Osteocyte (in vitro differentiated cells): ENCODE measurements around the gene JAK1. TPM values are rescaled to one million over a fixed set of nuclear protein-coding genes. Genes with fewer than 3 reads are reported as not detected.

ENCODE experiments used
- DNase-seq: peaks from one replicate; pipeline ENCODE4 v3.0.0; 2021; ENCODE audit warnings: mixed read lengths; ENCODE audit not compliant: unreplicated experiment; ENCODE audit errors: extremely low spot score
- H3K27ac Mint-ChIP-seq: one replicate; pipeline ENCODE4 v1.8.0; 2021; ENCODE audit warnings: mild to moderate bottlenecking, mixed read lengths; ENCODE audit not compliant: unreplicated experiment
- H3K27me3 Mint-ChIP-seq: one replicate; pipeline ENCODE4 v1.8.0; 2021; ENCODE audit warnings: mixed read lengths; ENCODE audit not compliant: unreplicated experiment
- H3K36me3 Mint-ChIP-seq: one replicate; pipeline ENCODE4 v1.8.0; 2021; ENCODE audit warnings: mixed read lengths; ENCODE audit not compliant: unreplicated experiment
- H3K4me1 Mint-ChIP-seq: one replicate; pipeline ENCODE4 v1.8.0; 2021; ENCODE audit warnings: mixed read lengths; ENCODE audit not compliant: unreplicated experiment
- H3K4me3 Mint-ChIP-seq: one replicate; pipeline ENCODE4 v1.8.0; 2021; ENCODE audit warnings: mild to moderate bottlenecking, moderate library complexity, mixed read lengths; ENCODE audit not compliant: unreplicated experiment
- H3K9me3 Mint-ChIP-seq: one replicate; pipeline ENCODE4 v1.8.0; 2021; ENCODE audit warnings: mixed read lengths; ENCODE audit not compliant: unreplicated experiment
- total RNA-seq: library from RNA; stranded (reverse); gene quantifications from 2 replicates; pipeline ENCODE4 v1.2.1, GENCODE V29; 2021
- TF ChIP-seq, protein P1 (sequence below): fragments of 200-600 bp; sonication (generic); IDR thresholded peaks from 2 replicates; pipeline ENCODE4 v1.5.0; 2021; ENCODE audit warnings: antibody characterized with exemption, mild to moderate bottlenecking, moderate library complexity

JAK1 gene
- total RNA-seq, 1 donor from 2014 or later: 103 TPM

DNA sequence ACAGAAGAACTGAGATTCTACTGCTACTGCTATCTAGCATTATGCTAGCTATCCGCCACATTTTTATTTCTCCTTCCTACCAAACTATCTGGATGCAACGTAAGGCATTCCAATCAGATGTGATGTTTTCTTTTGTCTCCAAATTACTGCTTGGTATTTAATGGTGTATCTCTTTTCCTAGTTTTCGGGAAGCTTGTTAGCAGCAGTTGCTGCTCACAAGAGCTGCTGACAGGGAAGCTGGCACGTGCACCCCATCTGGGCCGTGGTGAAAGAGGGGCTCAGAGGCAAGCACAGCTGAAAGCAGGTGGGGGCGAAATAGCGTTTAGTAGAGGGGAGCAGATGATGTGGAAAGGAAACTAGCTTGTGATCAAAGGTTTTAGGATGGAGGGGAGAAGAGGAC lies 57.3 kb downstream of the JAK1 start:
- no peaks in the 10 kb centered on the region for H3K27me3 Mint-ChIP-seq
- H3K4me1 Mint-ChIP-seq: peaks cover 43% of the 10 kb centered on the region
- H3K27ac Mint-ChIP-seq: peak overlapping the region; percentile 29

DNA sequence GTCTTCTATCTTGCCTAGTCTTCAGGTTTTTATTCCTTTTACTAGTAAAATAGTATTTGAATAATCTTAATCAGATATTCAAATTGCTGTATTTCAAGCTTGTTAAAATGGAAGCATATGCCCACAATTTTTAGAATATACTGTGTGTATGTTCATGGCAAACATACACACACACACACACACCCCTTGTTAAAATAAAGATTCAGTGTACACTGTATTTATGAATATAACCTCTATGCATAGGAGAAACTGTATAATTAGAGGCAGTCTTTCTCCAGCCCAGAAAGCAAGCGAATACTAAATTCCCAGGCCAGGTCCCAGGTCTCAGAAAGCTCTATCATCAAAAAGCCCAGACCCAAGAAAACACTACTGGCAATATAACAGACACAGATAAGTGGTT lies 57.8 kb downstream of the JAK1 start:
- Mint-ChIP-seq H3K4me3 (no peak overlapping the region), H3K27ac (no peak overlapping the region), H3K36me3 (no peaks in the 10 kb centered on the region), H3K27me3 (no peaks in the 10 kb centered on the region), H3K4me1 (peaks cover 39% of the 10 kb centered on the region), H3K9me3 (no peaks in the 10 kb centered on the region)
- DNase-seq: no peak
- TF ChIP-seq, protein P1, sequence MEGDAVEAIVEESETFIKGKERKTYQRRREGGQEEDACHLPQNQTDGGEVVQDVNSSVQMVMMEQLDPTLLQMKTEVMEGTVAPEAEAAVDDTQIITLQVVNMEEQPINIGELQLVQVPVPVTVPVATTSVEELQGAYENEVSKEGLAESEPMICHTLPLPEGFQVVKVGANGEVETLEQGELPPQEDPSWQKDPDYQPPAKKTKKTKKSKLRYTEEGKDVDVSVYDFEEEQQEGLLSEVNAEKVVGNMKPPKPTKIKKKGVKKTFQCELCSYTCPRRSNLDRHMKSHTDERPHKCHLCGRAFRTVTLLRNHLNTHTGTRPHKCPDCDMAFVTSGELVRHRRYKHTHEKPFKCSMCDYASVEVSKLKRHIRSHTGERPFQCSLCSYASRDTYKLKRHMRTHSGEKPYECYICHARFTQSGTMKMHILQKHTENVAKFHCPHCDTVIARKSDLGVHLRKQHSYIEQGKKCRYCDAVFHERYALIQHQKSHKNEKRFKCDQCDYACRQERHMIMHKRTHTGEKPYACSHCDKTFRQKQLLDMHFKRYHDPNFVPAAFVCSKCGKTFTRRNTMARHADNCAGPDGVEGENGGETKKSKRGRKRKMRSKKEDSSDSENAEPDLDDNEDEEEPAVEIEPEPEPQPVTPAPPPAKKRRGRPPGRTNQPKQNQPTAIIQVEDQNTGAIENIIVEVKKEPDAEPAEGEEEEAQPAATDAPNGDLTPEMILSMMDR: no peak

More for the DNA sequence above, 57.3 kb downstream of the JAK1 start:
- no peak for DNase-seq
- TF ChIP-seq, protein P1: no peak
- Mint-ChIP-seq H3K9me3 (no peaks in the 10 kb centered on the region), H3K36me3 (no peaks in the 10 kb centered on the region), H3K4me3 (no peak overlapping the region)

DNA sequence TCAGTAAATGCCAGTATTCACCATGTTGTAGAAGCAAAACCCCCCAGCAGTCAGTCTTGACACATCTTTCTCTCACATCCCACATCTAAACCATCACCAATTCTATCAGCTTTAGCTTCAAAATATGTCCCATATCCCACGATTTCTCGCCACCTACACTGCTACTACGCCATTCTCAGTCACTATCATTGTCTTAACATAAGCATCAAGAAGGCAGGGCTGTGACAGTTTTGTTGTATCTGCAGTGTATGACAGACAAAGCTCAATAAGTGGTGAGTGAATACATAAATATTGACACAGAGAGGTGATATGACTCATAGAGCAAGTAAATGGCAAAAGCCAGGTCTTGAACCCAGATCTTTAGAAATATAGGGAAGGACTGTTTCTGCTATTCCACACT lies 59.9 kb downstream of the JAK1 start:
- TF ChIP-seq, protein P1: no peak
- Mint-ChIP-seq H3K4me1 (peaks cover 31% of the 10 kb centered on the region), H3K36me3 (no peaks in the 10 kb centered on the region), H3K27me3 (no peaks in the 10 kb centered on the region), H3K9me3 (no peaks in the 10 kb centered on the region), H3K4me3 (no peak overlapping the region), H3K27ac (no peak overlapping the region)
- no peak for DNase-seq

DNA sequence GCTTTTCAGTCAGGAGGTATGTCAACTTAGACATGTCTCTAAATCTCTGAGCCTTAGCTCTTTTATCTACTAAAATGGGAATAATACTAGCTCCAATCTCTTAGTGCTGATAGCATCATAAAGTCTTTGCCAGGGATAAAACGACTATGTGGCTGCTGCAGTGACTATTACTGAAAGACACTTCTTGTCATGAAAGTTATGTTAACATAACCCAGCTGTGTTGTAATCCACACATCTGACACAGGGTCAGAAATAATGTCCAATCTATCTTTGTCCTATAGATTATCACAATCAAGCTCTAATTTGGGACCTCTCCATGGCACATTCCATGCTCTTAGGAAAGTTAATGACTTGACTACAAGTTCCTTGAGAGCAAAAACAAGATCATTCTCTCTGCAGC lies 62.8 kb downstream of the JAK1 start:
- no peak for DNase-seq
- no peak overlapping the region for H3K4me3 Mint-ChIP-seq
- H3K27me3 Mint-ChIP-seq: no peaks in the 10 kb centered on the region
- H3K9me3 Mint-ChIP-seq: no peaks in the 10 kb centered on the region
- TF ChIP-seq, protein P1: no peak
- no peaks in the 10 kb centered on the region for H3K36me3 Mint-ChIP-seq
- no peak overlapping the region for H3K27ac Mint-ChIP-seq
- peaks cover 24% of the 10 kb centered on the region for H3K4me1 Mint-ChIP-seq

DNA sequence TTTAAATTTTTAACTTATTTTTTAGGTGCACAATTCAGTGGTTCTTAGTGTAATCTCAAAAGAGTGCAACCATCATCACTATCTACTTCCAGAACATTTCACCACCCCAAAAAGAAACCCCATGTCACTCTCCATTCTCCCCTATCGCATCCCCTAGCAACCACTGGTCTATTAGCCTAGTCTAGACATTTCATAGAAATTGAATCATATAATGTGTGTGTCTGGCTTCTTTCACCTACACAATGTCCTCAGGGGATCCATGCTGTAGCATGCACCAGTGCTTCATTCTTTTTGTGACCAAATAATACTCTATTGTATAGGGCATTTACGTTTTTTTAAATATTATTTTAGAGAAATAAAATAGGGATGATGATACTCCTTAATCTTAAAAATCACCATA lies 64.7 kb downstream of the JAK1 start:
- Mint-ChIP-seq H3K27ac (no peak overlapping the region), H3K27me3 (no peaks in the 10 kb centered on the region), H3K4me1 (peaks cover 32% of the 10 kb centered on the region), H3K36me3 (no peaks in the 10 kb centered on the region), H3K9me3 (no peaks in the 10 kb centered on the region), H3K4me3 (no peak overlapping the region)
- TF ChIP-seq, protein P1: no peak
- no peak for DNase-seq
